ENCODE measurements around the gene C1GALT1.
"Not testable (repeated sequence)": the region's sequence is repeated elsewhere in the genome, so short reads cannot be mapped to it uniquely, and the experiment has no call there.

C1GALT1 gene

DNA sequence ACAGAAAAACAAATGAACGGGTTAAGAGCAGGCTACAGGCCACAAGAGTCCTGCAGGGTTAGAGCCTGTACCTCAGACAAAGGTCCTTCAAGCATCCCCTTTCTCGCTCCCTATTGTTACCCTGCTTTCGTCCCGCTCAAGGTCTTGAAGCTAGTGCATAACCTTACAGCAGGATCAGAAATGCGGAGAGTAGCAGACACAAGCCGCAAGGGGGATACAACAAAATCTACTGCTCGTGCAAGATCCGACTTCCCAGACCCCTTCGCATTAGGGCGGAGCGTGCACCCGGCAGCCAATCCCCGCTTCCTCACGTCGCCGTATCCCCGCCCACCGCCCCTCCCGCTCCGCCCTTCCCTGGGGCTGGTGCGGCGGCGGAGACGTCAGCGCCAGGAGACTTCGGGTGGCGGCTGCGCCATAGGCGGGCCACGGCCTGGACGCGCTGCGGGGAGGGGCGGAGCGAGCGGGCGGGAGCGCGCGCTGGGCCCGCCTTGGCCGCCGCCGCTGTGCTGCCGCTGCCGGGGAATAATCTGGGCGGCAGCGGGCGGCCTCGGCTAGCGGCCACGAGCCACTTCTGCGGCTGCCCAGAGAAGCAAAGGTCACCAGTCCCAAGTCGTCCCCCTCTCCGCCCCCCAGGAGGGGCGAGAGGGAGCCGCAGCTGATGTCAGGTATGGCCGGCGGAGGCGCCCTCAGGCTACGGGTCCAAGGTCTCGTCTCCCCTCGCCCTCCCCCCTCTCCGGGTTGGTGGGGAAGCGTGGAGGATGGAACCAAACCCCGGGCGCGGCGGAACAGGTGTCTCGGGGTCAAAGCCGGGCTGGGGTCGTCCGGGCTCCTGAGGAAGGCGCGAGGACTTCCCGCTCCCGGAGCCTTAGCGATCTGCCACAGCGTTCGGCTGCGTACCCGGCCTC is at the start of gene C1GALT1:
TSS of gene C1GALT1 (plus strand) at position 389 of the 905 bp plus-strand sequence. CDS start 51,776 bp downstream, outside the sequence.
- DNase-seq (ENCODE audit: low read depth) = peak; percentile 97

- no peak for DNase-seq (ENCODE audit: low read depth)
Measured at GRCh38 chr7:7134046-7134445, 48.3 kb upstream of the C1GALT1 start.

DNA sequence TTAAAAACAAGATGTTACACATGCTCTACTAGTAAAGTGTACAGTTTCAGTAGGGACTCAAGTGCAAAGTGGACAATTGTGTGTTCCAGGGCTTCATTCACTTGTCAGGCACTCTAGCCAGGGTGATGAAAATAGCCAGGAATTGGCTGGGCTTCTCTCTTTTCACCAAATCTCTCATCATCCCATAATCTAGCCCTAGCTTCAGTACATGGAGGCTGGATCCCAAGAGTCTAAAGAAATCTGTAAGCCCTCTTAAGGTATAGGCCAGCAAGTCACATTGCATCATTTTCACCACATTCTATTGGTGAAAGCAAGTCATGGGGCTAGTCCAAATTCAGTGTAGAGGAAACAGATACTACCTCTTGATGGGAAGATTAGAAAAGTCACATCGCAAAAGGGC is 47.3 kb upstream of the C1GALT1 start:
- no peak for DNase-seq (ENCODE audit: low read depth)

- DNase-seq (ENCODE audit: low read depth) = not testable (repeated sequence)
Measured at GRCh38 chr7:7135924-7136323, 46.4 kb upstream of the C1GALT1 start.

DNA sequence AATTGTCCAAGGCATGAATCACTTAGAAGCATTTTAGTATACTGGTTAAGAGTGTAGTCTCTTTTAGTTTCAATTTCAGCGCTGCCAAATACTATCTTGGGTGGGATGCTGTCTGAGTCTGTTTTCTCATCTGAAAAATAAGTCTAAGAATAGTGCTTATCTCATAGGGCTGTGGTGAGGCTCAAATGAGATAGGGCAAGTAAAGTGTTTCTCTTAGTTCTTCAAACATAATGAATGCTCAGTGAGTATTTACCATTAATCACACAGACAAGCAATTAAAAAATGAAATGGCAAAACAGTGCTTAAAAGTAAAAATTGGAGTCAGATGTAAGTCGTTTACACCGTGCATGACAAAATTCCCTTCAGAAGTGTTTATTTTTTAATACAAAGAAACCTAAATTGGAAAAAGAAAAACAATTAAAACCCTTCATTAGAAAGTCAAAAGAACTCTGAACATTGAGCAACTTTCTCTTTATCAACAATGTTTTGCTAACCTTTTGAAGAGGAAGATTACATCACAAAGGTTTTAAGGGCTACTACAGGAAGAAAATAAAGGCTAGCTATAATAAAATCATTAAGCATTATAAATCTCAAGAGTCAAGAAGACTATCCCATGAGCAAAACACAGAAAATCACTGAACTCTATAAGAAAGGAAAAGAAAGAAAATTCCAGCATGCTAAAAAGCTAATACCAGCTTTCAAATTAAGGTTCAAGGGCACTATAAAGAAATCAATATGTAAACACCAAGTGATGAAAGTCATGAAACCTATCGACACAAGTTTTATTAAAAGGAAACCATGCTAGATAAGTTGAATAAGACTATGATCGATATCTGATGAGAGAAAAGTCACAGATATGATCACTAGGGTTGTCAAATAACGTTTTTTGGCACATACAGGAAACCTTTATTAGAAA is 45.6 kb upstream of the C1GALT1 start:
- no peak for DNase-seq (ENCODE audit: low read depth)

DNA sequence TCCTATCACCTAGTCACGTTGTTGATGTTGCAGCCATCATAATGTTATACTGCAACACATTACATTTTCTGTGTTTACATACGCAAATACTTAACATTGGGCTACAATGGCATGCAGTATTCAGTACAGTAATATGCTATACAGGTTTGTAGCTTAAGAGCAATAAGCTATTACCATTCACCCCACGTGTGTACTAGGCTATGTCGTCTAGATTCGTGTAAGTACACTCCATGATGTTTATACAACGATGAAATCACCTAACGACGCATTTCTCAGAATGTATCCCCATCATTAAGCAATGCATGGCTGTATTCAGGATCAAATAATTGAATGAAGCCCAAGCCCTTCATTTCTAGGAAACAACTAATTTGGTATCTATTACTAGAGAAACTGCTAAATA is 43.4 kb upstream of the C1GALT1 start:
- DNase-seq (ENCODE audit: low read depth) = no peak

DNA sequence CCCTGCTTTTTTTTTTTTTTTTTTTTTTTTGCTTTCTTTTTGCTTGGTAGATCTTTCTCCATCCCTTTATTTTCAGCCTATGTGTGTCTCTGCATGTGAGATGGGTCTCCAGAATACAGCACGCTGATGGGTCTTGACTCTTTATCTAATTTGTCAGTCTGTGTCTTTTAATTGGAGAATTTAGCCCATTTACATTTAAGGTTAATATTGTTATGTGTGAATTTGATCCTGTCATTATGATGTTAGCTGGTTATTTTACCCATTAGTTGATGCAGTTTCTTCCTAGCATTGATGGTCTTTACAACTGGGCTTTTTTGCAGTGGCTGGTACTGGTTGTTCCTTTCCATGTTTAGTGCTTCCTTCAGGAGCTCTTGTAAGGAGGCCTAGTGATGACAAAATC is 38.9 kb upstream of the C1GALT1 start:
- not testable (repeated sequence) for DNase-seq (ENCODE audit: low read depth)

- DNase-seq (ENCODE audit: low read depth) = not testable (repeated sequence)
Measured at GRCh38 chr7:7145151-7145550, 37.2 kb upstream of the C1GALT1 start.

DNA sequence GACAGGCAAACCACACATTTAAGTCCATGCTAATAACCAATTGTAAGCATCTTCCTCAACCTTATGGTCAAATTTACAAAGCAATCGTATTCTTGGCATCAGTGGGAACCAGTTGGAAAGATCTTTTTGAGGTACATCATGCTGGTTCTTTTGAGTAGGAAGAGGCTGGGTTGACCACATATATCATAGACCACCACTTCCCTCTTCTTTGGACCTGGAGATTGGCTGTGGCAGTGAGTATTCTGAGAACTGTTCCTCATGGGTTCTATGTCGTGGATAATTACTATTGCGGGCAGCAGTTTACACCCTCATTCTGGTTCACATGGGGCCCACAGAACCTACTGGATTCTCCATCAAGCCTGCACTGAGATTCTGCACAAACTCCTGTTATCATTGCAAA is 35.5 kb upstream of the C1GALT1 start:
- no peak for DNase-seq (ENCODE audit: low read depth)

DNA sequence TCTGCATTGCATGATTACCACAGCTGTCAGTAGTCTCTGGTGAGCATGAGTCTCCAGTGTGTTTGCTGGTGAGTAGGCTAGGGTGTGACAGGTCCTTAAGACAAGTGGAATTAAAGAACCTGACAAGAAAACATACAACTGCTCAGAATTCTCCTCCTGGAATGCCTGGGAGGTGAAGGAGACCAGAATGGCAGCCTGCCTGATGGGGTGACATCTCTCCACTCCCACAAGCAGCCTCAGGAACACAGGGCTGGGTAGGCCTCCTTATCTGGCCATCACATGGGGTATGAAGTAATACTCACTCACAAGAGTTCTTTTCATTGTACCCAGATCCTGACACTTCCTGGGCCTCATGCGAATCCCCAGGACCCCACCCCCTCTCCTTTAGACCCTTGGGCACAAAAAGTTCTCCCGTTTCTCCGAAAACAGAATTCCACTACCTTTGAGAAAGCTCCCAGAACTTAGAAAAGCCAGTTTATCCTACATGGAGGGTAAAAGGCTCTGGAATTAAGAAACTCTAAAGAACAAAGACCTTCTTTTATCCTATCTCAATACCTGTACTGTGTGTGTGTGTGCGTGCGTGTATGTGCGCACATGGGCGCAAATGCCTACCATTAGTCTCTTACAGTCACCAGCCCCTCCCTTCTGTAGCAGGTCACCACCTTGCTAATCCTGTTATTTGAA is 33.4 kb upstream of the C1GALT1 start:
- DNase-seq (ENCODE audit: low read depth) = no peak

- no peak for DNase-seq (ENCODE audit: low read depth)
Measured at GRCh38 chr7:7151285-7151684, 31.1 kb upstream of the C1GALT1 start.

GRCh38 chr7:7151865-7152264 is 30.5 kb upstream of the C1GALT1 start:
- DNase-seq (ENCODE audit: low read depth) = no peak

- DNase-seq (ENCODE audit: low read depth) = no peak
Measured at GRCh38 chr7:7152315-7152714, 30.0 kb upstream of the C1GALT1 start.

DNA sequence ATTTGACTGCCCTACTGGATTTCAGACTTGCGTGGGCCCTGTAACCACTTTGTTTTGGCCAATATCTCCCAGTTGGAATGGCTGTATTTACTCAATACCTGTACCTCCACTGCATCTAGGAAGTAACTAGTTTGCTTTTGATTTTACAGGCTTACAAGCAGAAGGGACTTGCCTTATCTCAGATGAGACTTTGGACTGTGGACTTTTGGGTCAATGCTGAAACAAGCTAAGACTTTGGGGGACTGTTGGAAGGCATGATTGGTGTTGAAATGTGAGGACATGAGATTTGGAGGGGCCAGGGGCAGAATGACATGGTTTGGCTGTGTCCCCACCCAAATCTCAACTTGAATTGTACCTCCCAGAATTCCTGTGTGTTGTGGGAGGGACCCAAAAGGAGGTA is 28.0 kb upstream of the C1GALT1 start:
- DNase-seq (ENCODE audit: low read depth) = not testable (repeated sequence)

- no peak for DNase-seq (ENCODE audit: low read depth)
Measured at GRCh38 chr7:7156663-7157062, 25.7 kb upstream of the C1GALT1 start.

DNA sequence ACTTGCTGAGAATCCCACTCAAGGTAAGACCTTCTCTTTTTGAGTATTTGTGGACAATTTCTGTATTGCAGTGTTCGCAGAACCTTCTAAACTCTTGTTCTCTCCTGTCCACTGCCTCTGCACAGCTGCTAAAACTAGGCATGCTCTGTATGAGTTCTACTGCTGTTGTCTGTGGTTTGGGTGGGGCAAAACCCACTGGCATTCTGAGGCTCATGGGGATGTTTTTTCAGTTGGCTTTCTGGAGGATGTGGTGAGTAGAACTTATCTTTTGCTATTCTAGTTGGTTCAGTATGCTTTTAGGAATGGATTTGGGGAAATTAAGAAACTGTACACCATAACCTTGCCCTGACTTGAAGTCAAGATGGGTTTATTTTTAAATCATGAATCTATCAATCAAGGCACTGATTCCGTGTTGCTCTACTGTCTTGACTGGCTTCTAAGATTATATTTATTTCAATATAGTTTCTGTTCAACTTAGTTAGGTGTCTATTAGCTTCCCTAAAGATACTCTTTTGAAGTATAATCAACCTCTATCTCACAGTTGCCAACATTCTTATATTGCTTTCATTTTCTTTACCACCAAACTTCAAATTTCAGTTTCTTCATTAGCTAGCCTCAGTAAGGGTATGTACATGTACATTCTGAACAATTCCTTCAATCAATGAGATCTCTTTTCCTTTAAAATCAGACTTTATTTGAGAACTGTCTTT is 25.0 kb upstream of the C1GALT1 start:
- DNase-seq (ENCODE audit: low read depth) = peak; percentile 23

GRCh38 chr7:7157887-7158271 is 24.5 kb upstream of the C1GALT1 start:
- DNase-seq (ENCODE audit: low read depth) = no peak

- no peak for DNase-seq (ENCODE audit: low read depth)
Measured at GRCh38 chr7:7159063-7159658, 23.2 kb upstream of the C1GALT1 start.

GRCh38 chr7:7164591-7164990 is 17.8 kb upstream of the C1GALT1 start:
- no peak for DNase-seq (ENCODE audit: low read depth)

GRCh38 chr7:7165372-7165771 is 17.0 kb upstream of the C1GALT1 start:
- no peak for DNase-seq (ENCODE audit: low read depth)

GRCh38 chr7:7166318-7166717 is 16.0 kb upstream of the C1GALT1 start:
- no peak for DNase-seq (ENCODE audit: low read depth)
